ENCODE data around the gene ECHDC1.
"Not testable (repeated sequence)": the region's sequence is repeated elsewhere in the genome, so short reads cannot be mapped to it uniquely, and the experiment has no call there.

Gene ECHDC1

GRCh38 chr6:127342946-127343808 is at the start of gene ECHDC1:
ECHDC1 (minus strand) TSS chr6:127343609; CDS start chr6:127331028, 12,581 bp downstream.
- DNase-seq: peak; percentile 84

DNA sequence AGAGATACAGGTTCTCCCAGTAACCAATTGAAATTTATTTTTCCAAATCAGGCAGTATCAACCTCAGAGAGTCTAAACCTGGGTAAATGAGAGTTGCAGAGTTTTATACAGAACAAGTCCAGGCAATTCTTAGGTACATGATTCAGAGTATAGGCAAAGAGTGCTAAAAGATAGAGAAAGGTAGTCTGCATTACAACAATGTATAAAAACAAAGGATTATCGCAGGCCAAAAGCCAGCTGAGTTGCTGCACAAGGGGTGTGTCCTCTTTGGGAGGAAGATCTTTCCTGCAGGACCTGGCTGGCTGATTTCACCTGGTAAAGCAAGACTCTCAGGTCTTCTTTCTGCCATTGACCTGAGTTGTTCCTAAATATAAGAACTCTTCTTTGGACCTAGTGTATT is 48.9 kb upstream of the ECHDC1 start:
- DNase-seq: no peak

GRCh38 chr6:127391094-127391953 is 47.9 kb upstream of the ECHDC1 start:
- DNase-seq: no peak

- no peak for DNase-seq
These were observed 46.3 kb upstream of the ECHDC1 start for GRCh38 chr6:127389706-127390105.

GRCh38 chr6:127385668-127386430 is 42.4 kb upstream of the ECHDC1 start:
- DNase-seq: no peak

- DNase-seq: not testable (repeated sequence)
These were observed 41.4 kb upstream of the ECHDC1 start for GRCh38 chr6:127384848-127385247.

GRCh38 chr6:127383988-127384387 is 40.6 kb upstream of the ECHDC1 start:
- DNase-seq: no peak

DNA sequence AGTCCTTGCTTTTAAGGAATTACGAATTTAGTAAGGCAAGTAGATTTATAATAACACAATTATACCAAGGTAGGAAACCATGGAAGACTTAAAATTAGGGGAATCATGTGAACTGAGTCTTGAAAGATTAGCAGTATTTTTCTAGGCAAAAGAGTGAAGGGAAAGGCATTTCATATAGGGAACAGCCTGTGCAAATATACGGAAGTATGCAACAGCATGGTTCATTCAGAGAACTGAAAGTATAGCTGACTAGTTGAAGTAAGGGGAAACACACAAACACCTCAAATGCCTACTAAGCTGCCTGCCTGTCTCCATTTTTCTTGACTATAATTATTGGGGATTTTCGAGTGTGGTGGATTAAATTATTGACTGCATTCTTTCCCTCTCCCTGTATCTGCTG is 39.0 kb upstream of the ECHDC1 start:
- DNase-seq: no peak

GRCh38 chr6:127381384-127381783 is 38.0 kb upstream of the ECHDC1 start:
- DNase-seq: no peak

DNA sequence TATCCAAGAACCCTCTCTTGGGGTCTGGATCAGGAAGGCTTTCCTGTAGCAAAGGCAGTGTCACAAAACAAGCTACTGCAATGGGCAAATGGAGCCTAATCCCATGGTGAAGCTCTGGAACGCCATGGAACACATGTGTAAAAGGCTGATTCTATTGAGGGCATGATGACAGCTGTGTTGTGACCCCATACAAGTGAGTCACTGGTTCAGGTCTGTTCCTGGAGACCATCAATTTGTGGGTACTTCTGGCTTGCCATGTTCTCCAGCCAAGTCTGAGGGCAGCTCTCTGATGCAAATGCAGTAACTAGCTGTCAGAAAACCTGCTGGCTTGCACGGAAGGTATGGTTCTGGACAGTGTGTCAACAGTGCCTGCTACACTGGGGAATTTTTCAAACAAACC is 33.3 kb upstream of the ECHDC1 start:
- DNase-seq: no peak

DNA sequence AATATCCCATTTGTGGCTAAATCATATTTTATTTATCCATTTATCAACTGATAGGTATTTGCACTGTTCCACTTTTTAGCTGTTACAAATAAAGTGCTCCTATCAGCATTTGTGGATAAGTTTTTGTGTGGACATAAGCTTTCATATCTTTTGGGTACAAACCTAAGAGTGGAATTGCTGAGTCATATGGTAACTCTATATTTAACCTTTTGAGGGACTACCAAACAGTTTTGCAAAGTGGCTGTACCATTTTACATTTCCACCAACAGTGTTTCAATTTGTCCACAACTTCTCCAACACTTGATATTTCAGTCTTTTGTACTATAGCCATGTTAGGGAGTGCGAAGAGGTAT is 23.6 kb upstream of the ECHDC1 start:
- no peak for DNase-seq

DNA sequence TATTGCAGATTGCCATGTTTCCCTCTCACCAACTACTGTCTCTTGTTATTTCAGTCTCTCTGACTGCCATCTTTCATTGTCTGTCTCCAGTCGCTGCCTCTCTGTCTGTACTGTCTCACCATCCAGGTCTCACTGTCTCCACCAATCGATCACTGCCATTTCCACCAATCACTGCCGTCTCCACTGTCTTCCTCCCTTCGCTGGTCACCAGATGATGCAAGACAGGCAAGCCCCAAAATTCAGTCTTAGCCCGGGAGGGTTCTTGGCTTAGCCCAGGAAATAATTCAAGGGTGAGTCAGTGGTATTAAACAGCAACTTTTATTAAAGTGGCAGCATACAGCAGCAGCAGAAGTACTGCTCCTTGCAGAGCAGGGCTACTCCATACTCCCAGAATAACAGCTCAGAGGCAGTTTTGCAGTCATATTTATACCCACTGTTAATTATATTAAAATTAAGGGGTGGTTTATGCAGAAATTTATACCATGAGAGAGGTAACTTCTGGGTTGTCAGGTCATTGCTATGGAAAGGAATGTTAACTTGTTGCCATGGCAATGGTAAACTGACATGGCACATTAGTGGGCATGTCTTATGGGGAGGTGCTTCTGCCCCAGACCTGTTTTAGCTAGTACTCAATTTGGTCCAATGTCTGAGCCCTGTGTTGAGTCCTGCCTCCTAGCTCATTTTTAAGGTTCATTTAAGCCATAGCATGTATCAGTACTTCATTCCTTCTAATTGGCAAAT is 23.0 kb upstream of the ECHDC1 start:
- no peak for DNase-seq

- no peak for DNase-seq
These were observed 22.5 kb upstream of the ECHDC1 start for GRCh38 chr6:127365874-127366273.

DNA sequence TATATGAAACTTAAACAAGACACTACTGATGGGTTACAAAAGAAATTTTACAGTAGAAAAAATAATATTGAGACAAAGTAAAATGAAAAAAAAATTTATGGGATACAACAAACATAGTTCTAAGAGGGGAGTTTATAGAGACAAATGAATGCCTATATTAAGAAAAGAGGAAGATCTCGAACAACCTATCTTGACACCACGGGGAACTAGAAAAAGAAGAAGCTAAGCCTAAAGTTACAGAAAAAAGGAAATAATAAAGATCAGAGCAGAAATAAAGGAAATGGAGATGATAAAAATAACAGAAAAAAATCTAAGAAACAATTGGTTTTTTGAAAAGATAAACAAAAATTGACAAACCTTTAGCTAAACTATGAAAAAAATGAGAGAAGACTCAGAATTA is 9.1 kb upstream of the ECHDC1 start:
- DNase-seq: no peak

- DNase-seq: no peak
These were observed 6.6 kb upstream of the ECHDC1 start for GRCh38 chr6:127349980-127350379.

GRCh38 chr6:127348028-127348661 is 4.7 kb upstream of the ECHDC1 start:
- DNase-seq: no peak

DNA sequence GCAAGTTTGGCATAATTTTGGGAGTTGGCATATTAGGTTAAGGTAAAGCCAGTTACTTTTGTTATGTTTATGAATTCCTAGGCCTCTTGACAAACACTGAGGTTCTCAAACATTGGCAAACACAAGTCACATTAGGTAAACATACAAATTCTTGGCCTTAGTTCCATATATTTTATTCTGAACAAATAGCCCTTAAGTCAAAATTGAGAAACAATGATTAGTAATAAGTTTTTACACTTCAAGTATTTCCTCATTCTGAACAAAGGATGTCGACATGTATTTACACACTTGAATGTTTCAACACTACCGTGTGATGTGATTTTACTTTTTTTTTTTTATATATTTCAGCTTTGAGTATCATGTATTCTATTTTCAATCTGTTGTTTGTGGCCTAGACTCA is 3.8 kb upstream of the ECHDC1 start:
- no peak for DNase-seq

- no peak for DNase-seq
These were observed 2.1 kb upstream of the ECHDC1 start for GRCh38 chr6:127345521-127345920.

DNA sequence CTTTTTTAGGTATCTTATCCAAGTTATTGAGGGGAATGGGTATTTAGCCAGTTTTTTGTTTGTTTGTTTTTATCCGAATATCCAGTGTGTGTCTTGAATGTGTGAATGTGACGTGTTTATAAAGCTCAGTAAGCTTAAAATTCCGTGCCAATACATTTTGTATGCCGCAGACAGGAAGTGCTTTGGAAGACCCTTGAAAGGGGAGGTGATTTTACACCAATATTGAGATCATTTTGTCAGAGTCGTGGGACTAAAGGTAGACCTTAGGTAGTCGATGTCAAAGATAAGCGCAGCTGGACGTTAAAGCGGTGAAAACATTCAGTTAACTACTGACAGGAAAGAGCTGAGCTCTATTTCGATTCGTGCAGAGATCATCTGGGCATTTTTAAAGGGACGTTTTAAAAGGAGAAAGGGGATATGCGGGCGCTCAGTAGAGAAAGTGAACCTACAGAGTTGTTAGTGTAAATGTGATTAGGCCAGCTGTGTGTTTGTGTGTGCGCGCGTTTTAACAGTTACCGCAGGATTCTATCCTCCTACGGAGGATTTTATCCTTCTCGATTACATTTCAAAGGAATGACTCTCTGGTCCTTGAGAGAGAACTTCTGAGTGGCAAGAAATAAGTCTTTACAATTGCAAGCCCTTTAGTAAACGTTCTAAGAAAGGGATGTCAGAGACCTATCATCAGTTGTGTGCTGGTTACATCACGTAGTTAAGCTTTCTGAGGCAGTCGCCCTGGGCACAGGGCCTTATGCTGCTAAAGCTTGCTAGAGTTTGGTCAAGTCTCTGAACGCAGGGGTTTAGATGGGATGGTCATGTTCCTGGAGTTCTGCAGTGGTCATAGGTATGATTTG is 625 bp upstream of the ECHDC1 start:
- peak; percentile 46 for DNase-seq

- peak; percentile 24 for DNase-seq
These were observed 988 bp downstream of the ECHDC1 start for GRCh38 chr6:127342296-127342945.

All from NCI-H1105 treated with DMSO at 0.1 percent for 48 hours (cell line).